RWPE2 (cell line): ENCODE results near the gene MRE11.

Source experiments
- ATAC-seq: fragments of 200-7000 bp; cut with Tn5 transposase; 3 replicates; pipeline ENCODE4 v1.9.1; 2021; ENCODE audit warnings: low read depth
- DNase-seq: peaks from one replicate; pipeline ENCODE4 v3.0.0-alpha.2; 2020; ENCODE audit warnings: low spot score
- H3K27ac ChIP-seq: fragments of 450-650 bp; 2 replicates; pipeline ENCODE4 v1.5.1; 2017; ENCODE audit warnings: mild to moderate bottlenecking; ENCODE audit not compliant: poor library complexity, severe bottlenecking
- H3K27me3 ChIP-seq: fragments of 250-450 bp; sonication (Bioruptor Pico); 2 replicates; pipeline ENCODE4 v1.5.1; 2021; ENCODE audit warnings: mild to moderate bottlenecking, moderate library complexity; ENCODE audit not compliant: insufficient read depth, poor library complexity, severe bottlenecking
- H3K36me3 ChIP-seq: fragments of 250-450 bp; sonication (Bioruptor Pico); 2 replicates; pipeline ENCODE4 v1.5.1; 2020; ENCODE audit warnings: low read depth, mild to moderate bottlenecking, moderate library complexity
- H3K4me1 ChIP-seq: fragments of 250-450 bp; sonication (Bioruptor Pico); 2 replicates; pipeline ENCODE4 v1.5.1; 2021; ENCODE audit warnings: mild to moderate bottlenecking, moderate library complexity; ENCODE audit not compliant: insufficient read depth, poor library complexity, severe bottlenecking
- H3K4me3 ChIP-seq: fragments of 250-450 bp; sonication (Bioruptor Pico); 2 replicates; pipeline ENCODE4 v1.5.1; 2021; ENCODE audit warnings: mild to moderate bottlenecking, moderate library complexity; ENCODE audit not compliant: severe bottlenecking
- H3K9me3 ChIP-seq: fragments of 250-450 bp; sonication (Bioruptor Pico); 2 replicates; pipeline ENCODE4 v1.5.1; 2021; ENCODE audit warnings: mild to moderate bottlenecking, moderate library complexity; ENCODE audit not compliant: severe bottlenecking
- TF ChIP-seq, protein P1 (sequence below): fragments of 450-650 bp; IDR thresholded peaks from one replicate; pipeline ENCODE4 v1.5.1; 2017; ENCODE audit warnings: mild to moderate bottlenecking, moderate library complexity; ENCODE audit not compliant: poor library complexity, severe bottlenecking

Gene MRE11

DNA sequence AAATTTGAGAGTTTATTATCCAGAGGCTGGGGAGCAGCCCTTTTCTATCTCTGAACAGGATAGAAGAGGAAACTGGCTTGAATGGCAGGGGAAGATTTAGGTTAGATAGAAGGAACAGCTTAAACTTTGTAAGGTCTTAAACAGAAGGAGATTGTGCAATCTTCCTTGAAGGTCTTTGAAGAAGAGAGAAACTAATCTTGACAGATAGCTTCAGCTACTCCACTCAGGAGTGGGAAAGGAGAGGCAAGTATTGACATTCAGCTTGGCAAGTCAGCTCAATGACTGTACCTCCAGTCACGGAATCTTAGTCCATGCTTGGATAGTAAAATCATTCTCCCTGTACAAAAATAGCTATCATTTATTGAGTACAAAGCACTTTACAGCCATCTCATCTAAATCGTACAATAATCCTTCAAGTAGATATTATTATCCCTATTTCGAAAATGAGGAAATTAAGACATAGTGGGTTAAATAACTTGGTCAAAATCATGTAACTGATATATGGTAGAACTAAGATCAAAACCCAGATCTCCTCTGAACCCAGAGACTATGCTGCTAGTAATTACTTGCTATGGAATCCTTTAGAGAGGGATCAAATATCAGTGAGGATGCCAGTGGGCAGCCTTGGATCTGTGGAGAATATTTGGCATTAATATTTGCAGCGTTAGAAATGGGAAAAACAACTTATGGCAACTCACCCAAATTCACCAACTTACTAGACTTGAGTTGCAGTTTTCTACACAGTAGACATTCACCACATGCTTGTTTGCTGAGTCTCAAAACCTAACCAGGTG is 33.2 kb upstream of the MRE11 start:
- TF ChIP-seq, protein P1, sequence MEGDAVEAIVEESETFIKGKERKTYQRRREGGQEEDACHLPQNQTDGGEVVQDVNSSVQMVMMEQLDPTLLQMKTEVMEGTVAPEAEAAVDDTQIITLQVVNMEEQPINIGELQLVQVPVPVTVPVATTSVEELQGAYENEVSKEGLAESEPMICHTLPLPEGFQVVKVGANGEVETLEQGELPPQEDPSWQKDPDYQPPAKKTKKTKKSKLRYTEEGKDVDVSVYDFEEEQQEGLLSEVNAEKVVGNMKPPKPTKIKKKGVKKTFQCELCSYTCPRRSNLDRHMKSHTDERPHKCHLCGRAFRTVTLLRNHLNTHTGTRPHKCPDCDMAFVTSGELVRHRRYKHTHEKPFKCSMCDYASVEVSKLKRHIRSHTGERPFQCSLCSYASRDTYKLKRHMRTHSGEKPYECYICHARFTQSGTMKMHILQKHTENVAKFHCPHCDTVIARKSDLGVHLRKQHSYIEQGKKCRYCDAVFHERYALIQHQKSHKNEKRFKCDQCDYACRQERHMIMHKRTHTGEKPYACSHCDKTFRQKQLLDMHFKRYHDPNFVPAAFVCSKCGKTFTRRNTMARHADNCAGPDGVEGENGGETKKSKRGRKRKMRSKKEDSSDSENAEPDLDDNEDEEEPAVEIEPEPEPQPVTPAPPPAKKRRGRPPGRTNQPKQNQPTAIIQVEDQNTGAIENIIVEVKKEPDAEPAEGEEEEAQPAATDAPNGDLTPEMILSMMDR, result no peak
- H3K36me3 ChIP-seq, result no peaks in the 10 kb centered on the region
- H3K9me3 ChIP-seq, result no peaks in the 10 kb centered on the region
- no peak overlapping the region for H3K4me3 ChIP-seq
- no peak overlapping the region for H3K27ac ChIP-seq
- DNase-seq, result no peak
- no peak for ATAC-seq
- H3K4me1 ChIP-seq, result no peaks in the 10 kb centered on the region
- no peaks in the 10 kb centered on the region for H3K27me3 ChIP-seq

GRCh38 chr11:94525546-94526324 is 32.1 kb upstream of the MRE11 start:
- no peak overlapping the region for H3K27ac ChIP-seq
- no peak overlapping the region for H3K4me3 ChIP-seq

DNA sequence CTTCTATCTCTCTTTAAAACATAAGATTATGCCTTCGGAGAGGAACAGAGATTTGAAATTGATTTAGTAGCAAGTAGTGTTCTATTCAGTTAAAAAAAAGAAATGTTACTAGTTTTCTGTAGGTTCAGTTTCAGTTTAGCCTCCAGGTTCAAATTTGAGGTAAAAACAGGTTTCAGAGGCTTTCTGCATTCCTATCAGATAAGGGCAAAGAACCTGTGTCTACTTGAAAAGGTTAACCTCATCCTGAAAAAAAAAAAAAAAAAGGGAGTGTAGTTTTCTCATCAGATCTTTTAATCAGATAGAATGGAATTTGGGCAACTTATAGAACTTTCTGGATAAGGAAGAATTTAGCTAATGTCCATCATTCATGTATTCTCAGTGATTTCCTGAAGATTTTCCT is 30.7 kb upstream of the MRE11 start:
- no peak for DNase-seq
- H3K4me1 ChIP-seq, result no peaks in the 10 kb centered on the region
- H3K36me3 ChIP-seq, result no peaks in the 10 kb centered on the region
- no peaks in the 10 kb centered on the region for H3K27me3 ChIP-seq
- H3K9me3 ChIP-seq, result no peaks in the 10 kb centered on the region
- H3K27ac ChIP-seq, result no peak overlapping the region
- no peak for ATAC-seq
- TF ChIP-seq, protein P1, result no peak
- H3K4me3 ChIP-seq, result no peak overlapping the region

More at GRCh38 chr11:94525546-94526324, 32.1 kb upstream of the MRE11 start:
- DNase-seq, result no peak
- Histone ChIP-seq H3K27me3 (no peaks in the 10 kb centered on the region), H3K4me1 (no peaks in the 10 kb centered on the region), H3K36me3 (no peaks in the 10 kb centered on the region), H3K9me3 (no peaks in the 10 kb centered on the region)
- TF ChIP-seq, protein P1, result no peak
- no peak for ATAC-seq

GRCh38 chr11:94521684-94522083 is 28.0 kb upstream of the MRE11 start:
- Histone ChIP-seq H3K27me3 (no peaks in the 10 kb centered on the region), H3K4me3 (no peak overlapping the region), H3K9me3 (no peaks in the 10 kb centered on the region), H3K36me3 (no peaks in the 10 kb centered on the region), H3K27ac (no peak overlapping the region), H3K4me1 (no peaks in the 10 kb centered on the region)
- no peak for DNase-seq
- no peak for ATAC-seq
- TF ChIP-seq, protein P1, result peak; percentile 26
